Mucosa of stomach (tissue), 1 donor: ENCODE data around the gene ADGRD1.

Experiments
- H3K27me3 ChIP-seq: one replicate; pipeline ENCODE4 v1.7.0; 2013; ENCODE audit warnings: mild to moderate bottlenecking, low read length; ENCODE audit not compliant: control insufficient read depth, insufficient read depth
- H3K36me3 ChIP-seq: one replicate; pipeline ENCODE4 v1.7.0; 2013; ENCODE audit warnings: low read length; ENCODE audit not compliant: control insufficient read depth, insufficient read depth
- H3K4me1 ChIP-seq: one replicate; pipeline ENCODE4 v1.7.0; 2013; ENCODE audit warnings: mild to moderate bottlenecking, low read length; ENCODE audit not compliant: control insufficient read depth, insufficient read depth
- H3K4me3 ChIP-seq: one replicate; pipeline ENCODE4 v1.7.0; 2013; ENCODE audit warnings: low read length
- H3K9ac ChIP-seq: one replicate; pipeline ENCODE4 v1.7.0; 2013; ENCODE audit warnings: mild to moderate bottlenecking, low read length, moderate library complexity
- H3K9me3 ChIP-seq: one replicate; pipeline ENCODE4 v1.7.0; 2013; ENCODE audit warnings: mild to moderate bottlenecking, low read length, moderate library complexity; ENCODE audit not compliant: control insufficient read depth
- donor health status: Pancreatic carcinoma.

Gene ADGRD1

DNA sequence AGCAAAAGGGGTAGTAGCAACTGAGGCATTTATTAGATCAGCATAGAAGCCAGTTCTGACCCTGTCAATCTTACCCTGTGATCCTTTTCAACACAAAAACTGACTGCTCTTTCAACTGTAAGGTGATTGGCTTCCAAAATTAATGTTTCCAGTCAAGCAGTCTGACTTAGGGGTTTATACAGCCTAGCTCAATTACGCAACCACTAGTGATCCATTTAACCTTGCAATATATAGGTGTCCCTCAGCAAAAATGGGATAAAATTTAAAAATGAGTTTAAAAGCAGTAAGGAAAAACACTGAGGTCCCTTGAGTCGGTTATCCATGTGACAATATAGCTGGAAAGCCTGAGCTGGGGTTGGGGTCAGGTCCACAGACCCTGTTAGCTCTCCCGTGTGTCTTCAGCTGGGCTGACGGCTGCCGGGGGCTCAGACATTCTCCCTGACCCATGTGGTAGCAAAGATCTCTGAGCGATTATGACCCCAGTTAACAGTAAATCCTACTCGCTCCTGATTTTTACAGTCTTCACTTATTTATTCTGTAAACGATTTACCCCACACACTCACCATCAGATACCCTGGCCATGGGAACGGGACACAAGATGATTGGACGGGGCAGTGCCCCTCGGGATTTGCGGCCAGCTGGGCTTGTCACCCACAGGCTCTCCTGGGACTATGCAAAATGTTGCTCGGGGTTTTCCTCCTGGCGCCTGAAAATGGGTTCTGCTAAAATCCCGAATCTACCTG, 16.6 kb downstream of the ADGRD1 start:
- Histone ChIP-seq H3K4me1 (peaks cover 6% of the 10 kb centered on the region), H3K9ac (no peak overlapping the region), H3K27me3 (no peaks in the 10 kb centered on the region), H3K4me3 (no peak overlapping the region), H3K9me3 (no peaks in the 10 kb centered on the region), H3K36me3 (no peaks in the 10 kb centered on the region)

DNA sequence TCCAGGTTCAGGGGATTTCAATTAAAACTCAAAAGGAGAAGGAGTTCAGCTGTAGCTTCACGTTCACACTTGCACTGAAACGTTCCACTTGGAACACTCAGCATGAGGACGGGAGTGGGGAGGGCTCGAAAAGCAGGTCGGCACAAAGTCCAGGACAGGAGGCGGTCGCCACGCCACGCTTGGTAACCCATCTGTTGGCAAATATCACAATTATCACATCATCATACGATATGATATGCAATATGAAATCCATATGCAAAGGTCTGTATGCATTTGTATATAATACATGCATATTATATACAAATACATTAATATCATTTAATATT, 17.2 kb downstream of the ADGRD1 start:
- Histone ChIP-seq H3K4me1 (peaks cover 6% of the 10 kb centered on the region), H3K9me3 (no peaks in the 10 kb centered on the region), H3K9ac (no peak overlapping the region), H3K4me3 (no peak overlapping the region), H3K36me3 (no peaks in the 10 kb centered on the region), H3K27me3 (no peaks in the 10 kb centered on the region)

DNA sequence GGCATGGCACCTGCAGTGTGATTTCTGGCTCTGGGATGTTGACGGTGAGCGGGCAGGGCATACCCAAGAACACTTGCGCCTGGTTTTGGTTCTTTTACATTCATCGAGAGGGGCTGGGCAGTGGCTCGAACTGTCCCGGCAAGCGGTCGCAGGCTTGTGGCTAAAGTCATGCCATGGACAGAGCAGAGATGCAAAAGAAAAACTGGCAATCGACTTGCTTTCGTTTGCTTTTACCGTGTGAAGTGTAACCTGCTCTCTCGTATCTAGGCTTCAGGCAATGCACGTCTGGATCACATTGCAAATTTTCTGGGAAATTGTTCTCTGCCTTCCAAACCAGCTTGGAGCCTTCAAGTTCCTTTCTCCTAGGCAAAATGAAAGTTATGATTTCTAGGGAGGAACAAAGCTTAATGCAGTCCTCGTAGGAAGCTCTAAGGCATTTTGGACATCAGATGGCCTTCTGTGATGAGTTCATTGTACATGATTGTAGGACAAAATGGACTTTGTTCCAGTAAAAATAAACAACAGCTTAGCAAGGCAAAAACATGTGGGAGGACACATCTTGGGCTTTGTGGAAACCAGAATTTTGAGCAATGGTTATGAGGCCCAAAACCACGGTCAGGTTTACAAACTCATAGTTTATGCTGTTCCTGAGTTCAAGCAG, 18.3 kb downstream of the ADGRD1 start:
- H3K9me3 ChIP-seq: no peaks in the 10 kb centered on the region
- H3K36me3 ChIP-seq: no peaks in the 10 kb centered on the region
- no peak overlapping the region for H3K4me3 ChIP-seq
- H3K4me1 ChIP-seq: peaks cover 6% of the 10 kb centered on the region
- no peak overlapping the region for H3K9ac ChIP-seq
- H3K27me3 ChIP-seq: no peaks in the 10 kb centered on the region

DNA sequence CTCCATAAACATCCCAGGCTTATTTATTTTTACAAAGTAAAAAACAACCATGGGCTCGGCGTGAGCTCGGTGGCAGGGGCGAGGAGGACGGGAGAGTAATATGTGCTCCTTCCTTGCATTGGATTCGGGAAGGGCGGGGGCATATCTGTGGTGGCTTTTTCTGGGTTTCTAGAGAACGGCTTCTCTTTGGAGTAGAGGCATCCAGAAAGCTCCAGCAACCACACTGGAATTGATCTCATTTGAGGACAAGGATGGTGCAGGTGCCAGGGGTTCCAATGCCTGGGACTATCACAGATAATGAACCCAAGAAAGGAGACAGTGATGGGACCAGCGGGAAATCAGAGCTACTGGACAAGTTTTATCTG, 18.9 kb downstream of the ADGRD1 start:
- Histone ChIP-seq H3K36me3 (no peaks in the 10 kb centered on the region), H3K4me3 (no peak overlapping the region), H3K27me3 (no peaks in the 10 kb centered on the region), H3K4me1 (peaks cover 6% of the 10 kb centered on the region), H3K9ac (no peak overlapping the region), H3K9me3 (no peaks in the 10 kb centered on the region)

DNA sequence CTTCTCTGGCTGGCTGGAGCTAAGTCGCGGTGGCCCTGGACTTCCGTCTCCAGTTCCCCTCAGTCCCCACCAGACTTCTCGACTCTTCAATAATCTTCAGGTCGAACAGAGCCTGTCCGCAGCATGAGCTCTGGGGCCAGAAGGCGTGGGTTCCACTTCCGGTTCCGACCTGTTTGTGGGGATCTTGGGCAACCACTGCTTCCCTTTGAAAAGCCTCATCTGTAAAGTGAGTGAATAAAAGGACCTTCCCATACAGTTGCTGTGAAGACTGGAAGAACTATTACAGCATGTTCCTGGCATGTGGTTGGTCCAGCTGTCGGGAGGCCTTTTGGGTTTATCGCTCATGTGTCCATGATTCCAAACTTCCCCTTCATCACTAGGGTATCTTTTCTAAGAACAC, 19.4 kb downstream of the ADGRD1 start:
- Histone ChIP-seq H3K4me1 (peaks cover 6% of the 10 kb centered on the region), H3K9me3 (no peaks in the 10 kb centered on the region), H3K27me3 (no peaks in the 10 kb centered on the region), H3K4me3 (no peak overlapping the region), H3K9ac (no peak overlapping the region), H3K36me3 (no peaks in the 10 kb centered on the region)

DNA sequence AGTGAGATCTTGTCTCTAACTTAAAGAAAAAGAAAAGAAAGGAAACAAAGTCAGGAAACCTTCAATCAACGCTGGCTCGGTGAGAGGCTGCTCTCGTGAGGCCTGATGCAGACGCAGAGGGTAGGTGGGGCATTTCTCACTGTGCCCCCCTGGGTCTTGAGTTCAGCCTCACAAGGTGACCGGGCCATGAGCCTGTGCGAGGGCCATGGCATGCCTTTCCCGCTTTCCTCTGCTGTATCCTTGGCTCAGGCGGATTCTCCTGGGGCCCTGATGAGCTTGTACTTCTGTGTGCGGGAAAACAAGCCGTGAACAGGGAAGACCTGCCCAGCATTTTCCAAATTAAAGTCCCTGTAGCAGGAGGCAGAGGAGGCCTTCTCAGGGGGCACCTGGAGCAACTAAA, 20.2 kb downstream of the ADGRD1 start:
- Histone ChIP-seq H3K9me3 (no peaks in the 10 kb centered on the region), H3K4me1 (peaks cover 6% of the 10 kb centered on the region), H3K36me3 (no peaks in the 10 kb centered on the region), H3K9ac (no peak overlapping the region), H3K27me3 (no peaks in the 10 kb centered on the region), H3K4me3 (no peak overlapping the region)

DNA sequence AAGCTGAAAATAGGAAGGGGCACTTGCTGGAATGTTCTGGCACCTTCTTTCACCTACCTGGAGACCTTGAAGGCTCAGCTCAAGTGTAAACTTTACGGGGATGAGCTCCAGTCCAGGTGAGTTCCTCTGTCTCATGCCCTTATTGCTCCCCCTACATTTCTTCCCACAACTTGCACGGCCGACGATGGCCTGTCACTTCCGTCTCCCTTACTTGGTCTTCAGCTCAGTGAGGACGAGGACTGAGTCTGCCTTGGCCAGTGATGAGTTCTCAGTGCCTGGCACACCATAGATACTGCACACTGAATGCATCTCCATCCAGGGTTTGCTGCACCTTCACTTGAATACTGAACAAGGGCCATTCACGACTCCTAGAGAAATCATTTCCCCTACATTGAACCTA, 21.4 kb downstream of the ADGRD1 start:
- Histone ChIP-seq H3K4me3 (no peak overlapping the region), H3K4me1 (peaks cover 6% of the 10 kb centered on the region), H3K9ac (no peak overlapping the region), H3K36me3 (no peaks in the 10 kb centered on the region), H3K9me3 (no peaks in the 10 kb centered on the region), H3K27me3 (no peaks in the 10 kb centered on the region)

DNA sequence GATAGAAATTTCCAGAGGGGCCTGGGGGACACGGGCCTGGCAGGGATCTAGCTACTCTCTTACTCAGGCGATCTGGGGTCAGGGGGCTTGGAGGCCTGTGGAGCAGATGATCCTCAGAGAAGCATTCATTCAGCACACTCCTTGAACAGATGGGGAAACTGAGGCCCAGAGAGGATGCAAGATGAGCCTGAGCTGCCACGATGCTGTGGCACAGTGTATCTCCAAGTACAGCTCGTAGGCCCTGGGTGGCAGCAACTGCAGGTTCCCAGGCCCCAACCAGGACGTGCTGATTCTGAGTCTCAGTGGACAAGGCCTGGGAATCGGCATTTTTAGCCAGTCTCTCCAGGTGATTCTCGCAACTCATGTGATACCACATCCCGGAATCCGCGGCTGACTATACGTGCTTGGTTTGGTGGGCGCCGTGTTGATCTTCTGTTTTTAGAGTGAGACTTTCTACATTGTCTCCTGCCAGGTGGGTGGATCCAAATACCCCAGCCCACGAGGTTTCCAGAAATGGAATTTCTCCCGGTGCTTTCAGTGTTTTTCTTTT, 22.5 kb downstream of the ADGRD1 start:
- Histone ChIP-seq H3K36me3 (no peaks in the 10 kb centered on the region), H3K4me3 (no peak overlapping the region), H3K4me1 (peaks cover 6% of the 10 kb centered on the region), H3K9ac (no peak overlapping the region), H3K9me3 (no peaks in the 10 kb centered on the region), H3K27me3 (no peaks in the 10 kb centered on the region)

DNA sequence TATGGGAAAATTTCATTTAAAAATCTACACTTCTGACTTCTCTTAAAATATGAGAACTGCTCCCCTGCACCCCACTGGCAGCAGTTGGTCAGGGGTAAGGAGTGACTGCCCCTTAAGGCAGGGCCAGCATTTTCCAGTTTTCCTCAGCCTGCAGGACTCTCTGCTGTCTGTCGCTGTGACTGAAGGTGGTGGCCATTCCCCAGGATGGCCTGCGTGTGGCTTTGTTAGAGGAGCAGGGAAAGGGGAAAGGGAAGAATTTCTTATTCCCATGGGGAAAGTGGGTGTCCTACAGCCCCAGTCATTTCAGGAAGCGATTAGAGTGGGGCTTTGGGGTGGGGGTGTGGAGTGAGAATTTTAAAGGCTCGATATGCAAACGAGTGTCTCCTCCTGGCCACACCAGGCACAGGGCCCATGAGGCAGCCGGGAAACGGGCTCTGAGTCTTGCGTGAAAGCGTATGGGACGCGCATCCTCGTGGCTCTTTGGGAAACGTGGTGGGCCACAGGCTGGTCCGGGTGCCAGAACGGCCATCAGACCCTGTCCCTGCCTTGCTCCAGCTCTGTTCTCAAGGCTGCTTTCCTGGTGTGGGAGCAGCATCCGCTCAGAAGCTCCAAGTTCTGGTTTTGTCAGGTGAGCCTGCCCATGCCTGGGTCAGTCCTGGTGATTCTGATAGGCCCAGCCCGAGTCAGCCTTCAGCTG, 23.5 kb downstream of the ADGRD1 start:
- no peaks in the 10 kb centered on the region for H3K9me3 ChIP-seq
- no peak overlapping the region for H3K9ac ChIP-seq
- no peak overlapping the region for H3K4me3 ChIP-seq
- H3K27me3 ChIP-seq: no peaks in the 10 kb centered on the region
- H3K36me3 ChIP-seq: no peaks in the 10 kb centered on the region
- H3K4me1 ChIP-seq: peaks cover 6% of the 10 kb centered on the region

DNA sequence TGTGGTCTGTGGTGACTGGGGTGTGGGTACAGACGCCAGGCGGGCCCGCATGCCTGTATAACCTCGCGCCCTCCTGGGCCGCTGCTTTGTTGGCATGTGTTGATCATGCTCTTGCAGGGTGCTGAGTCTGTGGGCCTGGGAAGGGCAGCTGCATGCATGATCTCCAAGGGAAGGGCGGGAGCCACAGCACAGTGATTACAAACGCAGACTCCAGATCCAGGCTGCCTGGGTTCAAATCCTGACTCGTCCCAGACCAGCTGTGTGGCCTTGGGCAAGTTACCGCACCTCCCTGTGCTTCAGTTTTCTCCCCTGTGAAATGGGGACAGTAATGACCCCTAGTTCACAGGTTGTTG, 24.0 kb downstream of the ADGRD1 start:
- Histone ChIP-seq H3K4me3 (no peak overlapping the region), H3K9ac (no peak overlapping the region), H3K27me3 (no peaks in the 10 kb centered on the region), H3K36me3 (no peaks in the 10 kb centered on the region), H3K4me1 (peaks cover 2% of the 10 kb centered on the region), H3K9me3 (no peaks in the 10 kb centered on the region)

DNA sequence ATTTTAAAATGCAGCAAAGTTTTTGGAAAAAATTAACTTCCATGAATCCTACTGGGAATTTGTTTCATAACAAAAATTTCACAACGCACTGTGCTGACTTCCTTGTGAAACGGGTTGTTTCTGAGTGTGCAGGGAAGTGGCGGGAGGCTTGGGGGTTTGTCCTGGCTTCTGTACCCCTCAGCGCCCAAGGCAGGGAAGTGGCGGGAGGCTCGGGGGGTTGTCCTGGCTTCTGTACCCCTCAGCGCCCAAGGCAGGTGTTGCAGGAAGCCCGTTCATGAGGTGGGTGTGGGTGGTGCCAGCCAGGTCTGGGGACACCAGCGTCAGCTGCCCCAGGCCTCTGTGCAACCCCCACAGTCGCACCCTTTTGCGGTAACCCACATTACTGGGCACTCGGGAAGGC, 25.1 kb downstream of the ADGRD1 start:
- Histone ChIP-seq H3K9me3 (no peaks in the 10 kb centered on the region), H3K9ac (no peak overlapping the region), H3K4me1 (no peaks in the 10 kb centered on the region), H3K36me3 (no peaks in the 10 kb centered on the region), H3K4me3 (no peak overlapping the region), H3K27me3 (no peaks in the 10 kb centered on the region)

DNA sequence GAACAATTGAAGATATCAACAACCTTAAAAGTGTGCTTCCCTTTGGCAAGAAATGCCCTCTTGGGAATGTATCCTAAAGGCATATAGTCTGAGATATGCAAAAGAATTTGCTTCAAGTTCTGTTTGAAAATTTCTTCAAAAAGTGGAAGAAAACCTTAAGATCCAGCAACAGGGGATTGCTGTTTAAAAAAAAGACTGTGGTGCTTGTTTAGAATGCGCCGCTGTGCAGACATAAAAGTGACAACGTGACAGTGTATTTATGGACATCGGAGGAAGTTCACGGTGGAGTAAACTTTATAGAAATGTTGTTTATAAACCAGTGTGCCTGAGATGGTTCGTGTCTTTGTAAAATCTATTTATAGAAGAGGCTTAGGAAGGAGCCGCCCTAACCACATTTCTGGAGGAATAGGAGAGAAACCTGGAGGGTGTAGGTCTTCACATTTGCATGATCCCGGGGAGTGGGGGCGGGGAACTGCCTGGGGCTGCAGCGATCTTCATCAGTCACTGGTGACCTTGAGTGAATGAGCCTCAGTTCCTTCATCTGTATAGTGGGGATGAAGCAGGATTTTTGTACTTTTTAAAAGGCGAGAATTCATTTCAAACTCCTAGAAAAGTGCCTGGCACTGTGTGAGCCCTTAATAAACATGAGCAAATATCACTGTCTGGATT, 27.5 kb downstream of the ADGRD1 start:
- H3K27me3 ChIP-seq: no peaks in the 10 kb centered on the region
- no peaks in the 10 kb centered on the region for H3K9me3 ChIP-seq
- no peak overlapping the region for H3K9ac ChIP-seq
- no peaks in the 10 kb centered on the region for H3K36me3 ChIP-seq
- no peak overlapping the region for H3K4me3 ChIP-seq
- H3K4me1 ChIP-seq: no peaks in the 10 kb centered on the region
